ENCODE measurements around the gene NF2.

NF2 gene

GRCh38 chr22:29734406-29734805 lies 131.0 kb downstream of the NF2 start:
- TF ChIP-seq SPI1 (IDR thresholded peaks at IDR 0.05; ENCODE audit: low read depth, low read length), result no peak
- no peak for TF ChIP-seq POLR2AphosphoS5 (IDR thresholded peaks at IDR 0.05; ENCODE audit: low read depth, low read length)
- no peak for TF ChIP-seq PAX5 (IDR thresholded peaks at IDR 0.05; ENCODE audit: insufficient read depth, low read length, severe bottlenecking)
- TF ChIP-seq POLR2A (IDR thresholded peaks at IDR 0.05; ENCODE audit: low read depth, low read length), result no peak
- TF ChIP-seq POU2F2 (IDR thresholded peaks at IDR 0.05; ENCODE audit: low read depth, low read length), result no peak
- TF ChIP-seq TAF1 (IDR thresholded peaks at IDR 0.05; ENCODE audit: low read depth, low read length), result no peak
- FAIRE-seq (no peak), DNase-seq (ENCODE audit: insufficient read length, low spot score) (no peak)

- TF ChIP-seq POLR2AphosphoS5 (IDR thresholded peaks at IDR 0.05; ENCODE audit: low read depth, low read length) (no peak), SPI1 (IDR thresholded peaks at IDR 0.05; ENCODE audit: low read depth, low read length) (no peak), POU2F2 (IDR thresholded peaks at IDR 0.05; ENCODE audit: low read depth, low read length) (no peak), PAX5 (IDR thresholded peaks at IDR 0.05; ENCODE audit: insufficient read depth, low read length, severe bottlenecking) (no peak), TAF1 (IDR thresholded peaks at IDR 0.05; ENCODE audit: low read depth, low read length) (no peak), POLR2A (IDR thresholded peaks at IDR 0.05; ENCODE audit: low read depth, low read length) (no peak)
- DNase-seq (ENCODE audit: insufficient read length, low spot score) (no peak), FAIRE-seq (no peak)
These were observed 131.4 kb downstream of the NF2 start for GRCh38 chr22:29734838-29735237.

GRCh38 chr22:29735416-29735815 lies 132.0 kb downstream of the NF2 start:
- no peak for TF ChIP-seq PAX5 (IDR thresholded peaks at IDR 0.05; ENCODE audit: insufficient read depth, low read length, severe bottlenecking)
- TF ChIP-seq POU2F2 (IDR thresholded peaks at IDR 0.05; ENCODE audit: low read depth, low read length), result no peak
- TF ChIP-seq POLR2A (IDR thresholded peaks at IDR 0.05; ENCODE audit: low read depth, low read length), result no peak
- TF ChIP-seq SPI1 (IDR thresholded peaks at IDR 0.05; ENCODE audit: low read depth, low read length), result no peak
- TF ChIP-seq POLR2AphosphoS5 (IDR thresholded peaks at IDR 0.05; ENCODE audit: low read depth, low read length), result no peak
- TF ChIP-seq TAF1 (IDR thresholded peaks at IDR 0.05; ENCODE audit: low read depth, low read length), result no peak
- FAIRE-seq (no peak), DNase-seq (ENCODE audit: insufficient read length, low spot score) (no peak)

GRCh38 chr22:29737251-29738117 lies 134.1 kb downstream of the NF2 start:
- no peak for FAIRE-seq
- TF ChIP-seq POU2F2 (IDR thresholded peaks at IDR 0.05; ENCODE audit: low read depth, low read length) (no peak), TAF1 (IDR thresholded peaks at IDR 0.05; ENCODE audit: low read depth, low read length) (no peak), POLR2AphosphoS5 (IDR thresholded peaks at IDR 0.05; ENCODE audit: low read depth, low read length) (no peak), PAX5 (IDR thresholded peaks at IDR 0.05; ENCODE audit: insufficient read depth, low read length, severe bottlenecking) (no peak), POLR2A (IDR thresholded peaks at IDR 0.05; ENCODE audit: low read depth, low read length) (no peak), SPI1 (IDR thresholded peaks at IDR 0.05; ENCODE audit: low read depth, low read length) (no peak)
- no peak for DNase-seq (ENCODE audit: insufficient read length, low spot score)

DNA sequence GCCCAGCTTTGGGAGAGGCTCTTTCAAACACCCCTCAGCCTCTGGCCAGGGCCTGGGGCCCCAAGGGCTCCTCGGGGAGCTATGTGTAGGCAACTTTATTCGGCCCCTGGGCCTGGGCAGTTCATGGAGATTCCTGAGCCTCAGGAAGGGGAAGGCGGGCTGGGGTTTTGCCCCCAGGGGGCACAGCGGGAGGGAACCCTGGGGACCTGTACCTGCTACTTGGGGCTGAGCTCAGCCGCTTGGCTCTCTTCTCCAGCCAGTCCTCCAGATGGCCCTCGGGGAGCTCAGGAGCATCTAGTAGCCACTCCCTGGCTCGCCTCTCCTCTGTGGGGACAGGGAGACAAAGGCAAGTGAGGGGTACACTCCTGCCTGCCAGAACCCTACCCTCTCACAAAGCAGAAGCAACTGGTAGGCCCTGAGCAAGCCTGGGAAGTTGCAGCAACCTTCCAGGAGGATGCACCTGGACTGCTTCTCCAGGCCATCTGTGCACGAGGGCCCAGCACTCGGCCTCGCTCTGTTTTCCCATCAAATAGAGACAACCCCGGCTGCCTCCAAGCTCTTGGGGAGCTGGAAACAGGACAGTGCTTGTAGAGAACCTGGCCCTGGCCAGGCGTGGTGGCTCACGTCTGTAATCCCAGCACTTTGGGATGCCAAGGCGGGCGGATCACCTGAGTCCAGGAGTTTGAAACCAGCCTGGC lies 134.8 kb downstream of the NF2 start:
- TF ChIP-seq POLR2A (IDR thresholded peaks at IDR 0.05; ENCODE audit: low read depth, low read length), result no peak
- no peak for TF ChIP-seq SPI1 (IDR thresholded peaks at IDR 0.05; ENCODE audit: low read depth, low read length)
- TF ChIP-seq POU2F2 (IDR thresholded peaks at IDR 0.05; ENCODE audit: low read depth, low read length), result no peak
- no peak for TF ChIP-seq TAF1 (IDR thresholded peaks at IDR 0.05; ENCODE audit: low read depth, low read length)
- TF ChIP-seq POLR2AphosphoS5 (IDR thresholded peaks at IDR 0.05; ENCODE audit: low read depth, low read length), result no peak
- TF ChIP-seq PAX5 (IDR thresholded peaks at IDR 0.05; ENCODE audit: insufficient read depth, low read length, severe bottlenecking), result no peak
- FAIRE-seq, result no peak
- no peak for DNase-seq (ENCODE audit: insufficient read length, low spot score)

DNA sequence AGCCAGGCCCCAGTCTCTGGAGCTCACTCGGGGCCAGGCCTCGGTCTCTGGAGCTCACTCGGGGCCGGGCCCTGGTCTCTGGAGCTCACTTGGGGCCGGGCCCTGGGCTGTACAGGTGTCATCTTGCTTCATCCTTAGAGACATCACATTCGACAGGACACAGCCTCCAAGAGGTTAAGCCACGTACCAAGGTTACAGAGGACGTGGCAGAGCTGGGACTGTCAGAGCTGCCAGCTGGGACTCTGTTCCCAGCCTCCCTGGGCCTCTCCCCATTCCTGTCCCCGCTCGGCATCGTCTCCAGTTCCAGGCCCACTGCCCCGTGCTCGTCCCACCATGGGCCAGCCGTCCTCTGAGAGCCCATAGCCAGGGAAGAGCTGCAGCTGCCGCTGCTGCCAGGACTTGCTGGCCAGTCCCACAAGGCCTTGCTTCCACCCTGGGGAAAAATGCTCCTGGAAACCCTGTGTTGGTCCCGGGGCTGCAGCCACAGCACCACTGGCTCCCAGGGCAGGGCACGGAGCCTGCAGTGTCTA lies 136.0 kb downstream of the NF2 start:
- no peak for FAIRE-seq
- TF ChIP-seq POU2F2 (IDR thresholded peaks at IDR 0.05; ENCODE audit: low read depth, low read length), result no peak
- no peak for TF ChIP-seq SPI1 (IDR thresholded peaks at IDR 0.05; ENCODE audit: low read depth, low read length)
- no peak for TF ChIP-seq POLR2A (IDR thresholded peaks at IDR 0.05; ENCODE audit: low read depth, low read length)
- TF ChIP-seq POLR2AphosphoS5 (IDR thresholded peaks at IDR 0.05; ENCODE audit: low read depth, low read length), result no peak
- TF ChIP-seq TAF1 (IDR thresholded peaks at IDR 0.05; ENCODE audit: low read depth, low read length), result no peak
- no peak for TF ChIP-seq PAX5 (IDR thresholded peaks at IDR 0.05; ENCODE audit: insufficient read depth, low read length, severe bottlenecking)
- no peak for DNase-seq (ENCODE audit: insufficient read length, low spot score)

DNA sequence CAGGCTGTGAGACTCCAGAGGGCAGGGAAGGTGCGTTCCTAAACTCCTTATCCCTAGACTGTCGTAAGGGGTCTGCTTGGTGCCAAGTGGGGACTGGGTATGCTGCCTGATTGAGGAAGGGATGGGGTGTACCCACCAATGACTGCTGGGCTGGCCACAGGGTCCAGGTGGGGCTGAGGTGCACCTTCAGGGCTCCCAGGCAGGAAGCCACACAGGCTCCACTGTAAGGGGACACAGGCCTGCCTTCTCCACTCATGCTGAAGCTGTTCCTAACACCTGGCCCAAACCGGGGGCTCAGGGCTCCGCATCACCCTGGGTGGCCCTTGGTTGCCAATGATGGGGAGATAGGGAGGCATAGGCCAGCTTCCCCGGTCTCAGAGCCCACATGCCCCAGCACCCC lies 136.8 kb downstream of the NF2 start:
- no peak for DNase-seq (ENCODE audit: insufficient read length, low spot score)
- TF ChIP-seq POU2F2 (IDR thresholded peaks at IDR 0.05; ENCODE audit: low read depth, low read length) (no peak), SPI1 (IDR thresholded peaks at IDR 0.05; ENCODE audit: low read depth, low read length) (no peak), TAF1 (IDR thresholded peaks at IDR 0.05; ENCODE audit: low read depth, low read length) (no peak), PAX5 (IDR thresholded peaks at IDR 0.05; ENCODE audit: insufficient read depth, low read length, severe bottlenecking) (no peak), POLR2A (IDR thresholded peaks at IDR 0.05; ENCODE audit: low read depth, low read length) (no peak), POLR2AphosphoS5 (IDR thresholded peaks at IDR 0.05; ENCODE audit: low read depth, low read length) (no peak)
- FAIRE-seq, result no peak

- FAIRE-seq (no peak), DNase-seq (ENCODE audit: insufficient read length, low spot score) (no peak)
- TF ChIP-seq PAX5 (IDR thresholded peaks at IDR 0.05; ENCODE audit: insufficient read depth, low read length, severe bottlenecking) (no peak), POLR2A (IDR thresholded peaks at IDR 0.05; ENCODE audit: low read depth, low read length) (no peak), POLR2AphosphoS5 (IDR thresholded peaks at IDR 0.05; ENCODE audit: low read depth, low read length) (no peak), POU2F2 (IDR thresholded peaks at IDR 0.05; ENCODE audit: low read depth, low read length) (no peak), SPI1 (IDR thresholded peaks at IDR 0.05; ENCODE audit: low read depth, low read length) (no peak), TAF1 (IDR thresholded peaks at IDR 0.05; ENCODE audit: low read depth, low read length) (no peak)
These were observed 138.5 kb downstream of the NF2 start for GRCh38 chr22:29741926-29742325.

DNA sequence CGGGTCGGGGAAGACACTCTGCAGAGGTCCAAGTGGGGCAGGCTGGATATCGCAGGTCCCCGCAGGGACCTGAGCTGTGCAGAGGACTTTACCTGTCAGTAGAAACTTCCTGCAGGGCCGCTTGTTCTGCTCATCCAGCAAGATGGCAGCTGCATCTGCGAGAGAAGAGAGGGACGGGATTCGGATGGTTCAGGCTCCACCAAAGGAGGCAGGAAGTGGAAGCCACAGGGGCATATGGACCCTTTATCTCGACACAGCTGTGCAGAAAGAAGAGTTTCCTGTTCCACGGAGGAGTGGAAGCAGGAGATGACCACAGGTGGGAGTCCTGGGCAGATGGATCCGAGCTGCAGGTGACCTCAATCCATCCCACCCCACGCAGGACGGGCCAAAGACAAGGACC lies 138.9 kb downstream of the NF2 start:
- TF ChIP-seq TAF1 (IDR thresholded peaks at IDR 0.05; ENCODE audit: low read depth, low read length) (no peak), PAX5 (IDR thresholded peaks at IDR 0.05; ENCODE audit: insufficient read depth, low read length, severe bottlenecking) (no peak), POLR2AphosphoS5 (IDR thresholded peaks at IDR 0.05; ENCODE audit: low read depth, low read length) (no peak), SPI1 (IDR thresholded peaks at IDR 0.05; ENCODE audit: low read depth, low read length) (no peak), POLR2A (IDR thresholded peaks at IDR 0.05; ENCODE audit: low read depth, low read length) (no peak), POU2F2 (IDR thresholded peaks at IDR 0.05; ENCODE audit: low read depth, low read length) (no peak)
- DNase-seq (ENCODE audit: insufficient read length, low spot score) (no peak), FAIRE-seq (no peak)
